PC-9 (cell line): ENCODE measurements around the gene CDT1. TPM values are rescaled to one million over a fixed set of nuclear protein-coding genes. Genes with fewer than 3 reads are reported as not detected.
A peak's percentile ranks its signal among the peaks of the same experiment; 100 is the strongest.

Source experiments
- BruUV-seq: library from RNA; stranded (reverse); fragments of 400-500 nt; replicated peaks from 2 replicates; lab custom pipeline; 2021; lab: Mats Ljungman, UMichigan
- CTCF ChIA-PET: fragments of 300-600 bp; sonication (Branson Sonifier 250); formaldehyde crosslinking; loops from one replicate; lab custom pipeline; 2022; ENCODE audit warnings: antibody characterized with exemption; lab: Charles Lee
- POLR2A ChIA-PET: fragments of 300-600 bp; sonication (Branson Sonifier 250); formaldehyde crosslinking; loops from one replicate; lab custom pipeline; 2022; ENCODE audit warnings: antibody characterized with exemption; ENCODE audit not compliant: unreplicated experiment; lab: Charles Lee
- DNase-seq, 2 experiments: peaks; one replicate each; pipeline versions ENCODE4 v3.0.0 to v3.0.0-alpha.2; 2015 to 2022; ENCODE audit warnings: mixed read lengths in 1 of 2
- H2AFZ ChIP-seq: fragments of 200-600 bp; sonication (generic); 2 replicates; pipeline ENCODE4 v1.8.1; 2017; ENCODE audit warnings: antibody characterized with exemption
- H3F3A ChIP-seq: fragments of 200-600 bp; sonication (generic); 2 replicates; pipeline ENCODE4 v1.8.1; 2017; ENCODE audit warnings: antibody characterized with exemption, mild to moderate bottlenecking, low read depth; ENCODE audit not compliant: insufficient read depth
- H3K27ac ChIP-seq: fragments of 200-600 bp; sonication (generic); 2 replicates; pipeline ENCODE4 v1.6.1; 2016; ENCODE audit warnings: mixed run types
- H3K27me3 ChIP-seq: fragments of 200-600 bp; sonication (generic); 2 replicates; pipeline ENCODE4 v1.6.1; 2016; ENCODE audit warnings: low read depth, mixed run types; ENCODE audit not compliant: insufficient read depth
- H3K36me3 ChIP-seq: fragments of 200-600 bp; sonication (generic); 2 replicates; pipeline ENCODE4 v1.6.1; 2016; ENCODE audit warnings: low read depth, mixed run types
- H3K4me1 ChIP-seq: fragments of 200-600 bp; sonication (generic); replicated peaks from 2 replicates; pipeline ENCODE4 v1.6.1; 2016; ENCODE audit warnings: mixed run types; ENCODE audit not compliant: insufficient read depth
- H3K4me2 ChIP-seq: fragments of 200-600 bp; sonication (generic); 2 replicates; pipeline ENCODE4 v1.6.1; 2017; ENCODE audit warnings: mixed run types
- H3K4me3 ChIP-seq: fragments of 200-600 bp; sonication (generic); 2 replicates; pipeline ENCODE4 v1.6.1; 2016; ENCODE audit warnings: mixed run types
- H3K79me2 ChIP-seq: fragments of 200-600 bp; sonication (generic); 2 replicates; pipeline ENCODE4 v1.6.1; 2017; ENCODE audit warnings: low read depth, mixed run types
- H3K9me2 ChIP-seq: fragments of 200-600 bp; sonication (generic); 2 replicates; pipeline ENCODE4 v1.8.1; 2017; ENCODE audit warnings: mild to moderate bottlenecking; ENCODE audit not compliant: insufficient read depth
- H3K9me3 ChIP-seq: fragments of 200-600 bp; sonication (generic); 2 replicates; pipeline ENCODE4 v1.8.1; 2016; ENCODE audit warnings: low read depth; ENCODE audit not compliant: insufficient read depth
- H4K20me1 ChIP-seq: fragments of 200-600 bp; sonication (generic); 2 replicates; pipeline ENCODE4 v1.8.1; 2017; ENCODE audit not compliant: insufficient read depth
- EZH2 ChIP-seq: fragments of 200-600 bp; sonication (generic); IDR thresholded peaks from 2 replicates; pipeline ENCODE4 v1.8.0; 2017; ENCODE audit warnings: antibody characterized with exemption, low read depth
- intact Hi-C: fragments of 100-400 bp; cut with micrococcal nuclease; formaldehyde crosslinking; loops from one replicate; pipeline ENCODE4 v1.10.0; 2022; ENCODE audit not compliant: unreplicated experiment
- total RNA-seq: library from RNA; stranded (reverse); gene quantifications from 2 replicates; pipeline ENCODE4 v1.2.3, GENCODE V29; 2021
- TF ChIP-seq, protein P1 (sequence below): fragments of 200-600 bp; sonication (generic); conservative IDR thresholded peaks from 2 replicates; pipeline ENCODE4 v1.6.1; 2017; ENCODE audit warnings: mixed run types, antibody characterized with exemption, mild to moderate bottlenecking, moderate library complexity

Gene CDT1
- total RNA-seq, 1 experiment from 2014 or later, result 73.2 TPM

- Histone ChIP-seq H3K27ac (no peak overlapping the region), H3K4me3 (no peak overlapping the region), H3K9me3 (no peaks in the 10 kb centered on the region), H2AFZ (no peak overlapping the region), H3K36me3 (no peaks in the 10 kb centered on the region), H3K27me3 (no peaks in the 10 kb centered on the region), H3K9me2 (no peaks in the 10 kb centered on the region), H4K20me1 (peaks cover 73% of the 10 kb centered on the region), H3K79me2 (peaks cover 100% of the 10 kb centered on the region), H3K4me1 (peaks cover 42% of the 10 kb centered on the region), H3K4me2 (no peak overlapping the region; the same call in 1 of the 2 replicates), H3F3A (peaks cover 35% of the 10 kb centered on the region)
- intact Hi-C loops, result no loop called here
- TF ChIP-seq, protein P1, sequence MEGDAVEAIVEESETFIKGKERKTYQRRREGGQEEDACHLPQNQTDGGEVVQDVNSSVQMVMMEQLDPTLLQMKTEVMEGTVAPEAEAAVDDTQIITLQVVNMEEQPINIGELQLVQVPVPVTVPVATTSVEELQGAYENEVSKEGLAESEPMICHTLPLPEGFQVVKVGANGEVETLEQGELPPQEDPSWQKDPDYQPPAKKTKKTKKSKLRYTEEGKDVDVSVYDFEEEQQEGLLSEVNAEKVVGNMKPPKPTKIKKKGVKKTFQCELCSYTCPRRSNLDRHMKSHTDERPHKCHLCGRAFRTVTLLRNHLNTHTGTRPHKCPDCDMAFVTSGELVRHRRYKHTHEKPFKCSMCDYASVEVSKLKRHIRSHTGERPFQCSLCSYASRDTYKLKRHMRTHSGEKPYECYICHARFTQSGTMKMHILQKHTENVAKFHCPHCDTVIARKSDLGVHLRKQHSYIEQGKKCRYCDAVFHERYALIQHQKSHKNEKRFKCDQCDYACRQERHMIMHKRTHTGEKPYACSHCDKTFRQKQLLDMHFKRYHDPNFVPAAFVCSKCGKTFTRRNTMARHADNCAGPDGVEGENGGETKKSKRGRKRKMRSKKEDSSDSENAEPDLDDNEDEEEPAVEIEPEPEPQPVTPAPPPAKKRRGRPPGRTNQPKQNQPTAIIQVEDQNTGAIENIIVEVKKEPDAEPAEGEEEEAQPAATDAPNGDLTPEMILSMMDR, result no peak
- TF ChIP-seq EZH2, result no peak
- CTCF ChIA-PET, result interaction anchor here (0.6 kb wide), 1 partner anchor 36 kb away, joined by 8 read pairs; no protein-coding TSS in a partner anchor
- DNase-seq, result no peak
- POLR2A ChIA-PET, result interaction anchor here (0.9 to 1.3 kb wide), 2 partner anchors 17 to 19 kb away, joined by 4 to 37 read pairs; no protein-coding TSS in a partner anchor
- BruUV-seq, result no TSS peak
These were observed 24.0 kb upstream of the CDT1 start for GRCh38 chr16:88779406-88780141.

DNA sequence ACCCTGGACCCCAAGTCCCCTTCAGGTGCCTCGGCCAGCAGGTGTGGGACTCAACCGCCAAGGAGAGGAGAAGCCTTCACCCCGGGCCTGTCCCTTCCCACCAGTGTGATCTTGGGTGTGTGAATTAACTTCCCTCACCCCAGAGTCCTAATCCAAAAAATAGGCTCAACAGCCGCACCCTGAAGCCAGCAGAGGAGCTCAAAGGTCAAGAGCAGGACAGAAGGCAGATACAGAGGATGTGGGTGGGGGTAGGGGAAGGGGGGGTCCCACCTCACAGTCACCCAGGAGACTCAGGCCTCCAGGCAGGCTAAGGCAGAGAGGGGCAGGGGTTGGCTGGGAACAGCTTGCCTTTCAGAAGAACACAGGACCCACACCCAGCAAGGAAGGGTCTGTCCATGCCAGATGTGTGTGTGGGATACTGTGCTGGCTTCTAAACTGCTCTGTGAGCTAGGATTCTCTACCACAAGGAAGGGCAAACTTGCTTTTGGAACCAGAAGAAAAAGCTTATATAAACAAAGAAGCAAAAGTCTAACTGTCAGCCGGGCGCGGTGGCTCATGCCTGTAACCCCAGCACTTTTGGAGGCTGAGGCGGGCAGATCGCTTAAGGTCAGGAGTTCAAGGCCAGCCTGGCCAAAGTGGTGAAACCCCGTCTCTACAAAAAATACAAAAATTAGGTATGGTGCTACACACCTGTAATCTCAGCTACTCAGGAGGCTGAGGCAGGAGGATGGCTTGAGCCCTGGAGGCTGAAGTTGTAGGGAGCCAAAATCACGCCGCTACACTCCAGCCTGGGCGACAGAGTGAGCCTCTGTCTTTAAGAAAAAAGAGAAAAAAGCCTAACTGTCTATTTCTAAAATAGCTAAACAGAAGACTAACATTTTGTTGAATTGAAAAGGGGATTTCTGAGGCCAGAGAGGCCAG lies 23.2 kb upstream of the CDT1 start:
- Histone ChIP-seq H3K9me2 (no peaks in the 10 kb centered on the region), H3K36me3 (no peaks in the 10 kb centered on the region), H3K4me3 (no peak overlapping the region), H3K4me2 (peak overlapping the region; percentile 76), H3F3A (peaks cover 35% of the 10 kb centered on the region), H2AFZ (no peak overlapping the region), H3K27ac (no peak overlapping the region), H4K20me1 (peaks cover 65% of the 10 kb centered on the region), H3K4me1 (peaks cover 37% of the 10 kb centered on the region), H3K79me2 (peaks cover 91% of the 10 kb centered on the region), H3K9me3 (no peaks in the 10 kb centered on the region), H3K27me3 (no peaks in the 10 kb centered on the region)
- DNase-seq, result no peak
- CTCF ChIA-PET, result interaction anchor here (0.6 to 2.3 kb wide), 3 partner anchors 19 to 43 kb away, joined by 3 to 9 read pairs (median 8); no protein-coding TSS in a partner anchor
- intact Hi-C loops, result no loop called here
- no TSS peak for BruUV-seq
- no peak for TF ChIP-seq EZH2
- TF ChIP-seq, protein P1, result no peak
- POLR2A ChIA-PET, result interaction anchor here (0.9 to 1.3 kb wide), 3 partner anchors 10 to 20 kb away, joined by 4 to 37 read pairs (median 5); no protein-coding TSS in a partner anchor
